GM23248 (cell line): ENCODE measurements around the gene CIAPIN1. TPM values are rescaled to one million over a fixed set of nuclear protein-coding genes. Genes with fewer than 3 reads are reported as not detected.

Experiments
- DNase-seq: peaks from one replicate; pipeline ENCODE4 v3.0.0-alpha.2; 2015
- H2AFZ ChIP-seq: fragments of 200-600 bp; sonication (generic); 2 replicates; pipeline ENCODE4 v1.6.1; 2016; ENCODE audit warnings: antibody characterized with exemption
- H3F3A ChIP-seq: fragments of 200-600 bp; sonication (generic); 2 replicates; pipeline ENCODE4 v1.6.1; 2016; ENCODE audit warnings: mild to moderate bottlenecking, antibody characterized with exemption, mixed run types; ENCODE audit not compliant: insufficient read depth
- H3K27ac ChIP-seq: fragments of 200-600 bp; sonication (generic); 2 replicates; pipeline ENCODE4 v1.5.1; 2016; ENCODE audit warnings: mild to moderate bottlenecking
- H3K27me3 ChIP-seq: fragments of 200-600 bp; sonication (generic); replicated peaks from 2 replicates; pipeline ENCODE4 v1.6.1; 2016; ENCODE audit warnings: mild to moderate bottlenecking; ENCODE audit not compliant: insufficient read depth
- H3K36me3 ChIP-seq: fragments of 200-600 bp; sonication (generic); 2 replicates; pipeline ENCODE4 v1.6.1; 2016; ENCODE audit warnings: low read depth, mild to moderate bottlenecking
- H3K4me1 ChIP-seq: fragments of 200-600 bp; sonication (generic); 2 replicates; pipeline ENCODE4 v1.6.1; 2016; ENCODE audit warnings: mild to moderate bottlenecking; ENCODE audit not compliant: insufficient read depth
- H3K4me2 ChIP-seq: fragments of 200-600 bp; sonication (generic); one replicate; pipeline ENCODE4 v1.6.1; 2016; ENCODE audit warnings: mild to moderate bottlenecking; ENCODE audit not compliant: unreplicated experiment
- H3K4me3 ChIP-seq: fragments of 200-600 bp; sonication (generic); 2 replicates; pipeline ENCODE4 v1.5.1; 2016; ENCODE audit warnings: mild to moderate bottlenecking
- H3K79me2 ChIP-seq: fragments of 200-600 bp; sonication (generic); 2 replicates; pipeline ENCODE4 v1.6.1; 2016; ENCODE audit warnings: mild to moderate bottlenecking; ENCODE audit not compliant: insufficient read depth
- H3K9ac ChIP-seq: fragments of 200-600 bp; sonication (generic); 2 replicates; pipeline ENCODE4 v1.6.1; 2016; ENCODE audit warnings: mild to moderate bottlenecking
- H3K9me2 ChIP-seq: fragments of 200-600 bp; sonication (generic); 2 replicates; pipeline ENCODE4 v1.6.1; 2016; ENCODE audit warnings: mixed run types, mild to moderate bottlenecking, moderate library complexity; ENCODE audit not compliant: insufficient read depth
- H3K9me3 ChIP-seq: fragments of 200-600 bp; sonication (generic); one replicate; pipeline ENCODE4 v1.6.1; 2017; ENCODE audit warnings: low read depth
- H4K20me1 ChIP-seq: fragments of 200-600 bp; sonication (generic); 2 replicates; pipeline ENCODE4 v1.6.0; 2016; ENCODE audit not compliant: insufficient read depth
- EZH2 ChIP-seq: fragments of 200-600 bp; sonication (generic); IDR thresholded peaks from 2 replicates; pipeline ENCODE4 v1.6.1; 2018; ENCODE audit warnings: antibody characterized with exemption, mild to moderate bottlenecking; ENCODE audit not compliant: insufficient read depth, poor library complexity, severe bottlenecking
- EZH2phosphoT487 ChIP-seq: fragments of 200-600 bp; sonication (generic); IDR thresholded peaks from 2 replicates; pipeline ENCODE4 v1.6.1; 2018; ENCODE audit warnings: antibody characterized with exemption, moderate library complexity, mild to moderate bottlenecking, low read depth; ENCODE audit not compliant: insufficient read depth
- WGBS, 2 experiments: methylation state at CpG; one replicate each; pipeline ENCODE4 v1.1.6; 2015 to 2017; ENCODE audit warnings: low lambda C conversion rate in 2 of 2, low coverage in 1 of 2; ENCODE audit errors: missing lambda C conversion rate in 2 of 2; 5-methylcytosine and 5-hydroxymethylcytosine counted together
- in situ Hi-C: fragments of 300-500 bp; cut with MboI; formaldehyde crosslinking; loops from 2 replicates; pipeline ENCODE4 v1.15.0; 2020
- polyA plus RNA-seq: library from polyadenylated mRNA; unstranded; fragments of >200 nt; fragmentation: Nextera tagmentation; extraction: Ambion mirVana; gene quantifications from 2 replicates; pipeline ENCODE4 v1.2.1, GENCODE V29; 2016
- total RNA-seq: library from RNA; depleted of rRNA; stranded (reverse); fragments of >200 nt; shearing (Covaris generic); gene quantifications from 2 replicates; pipeline ENCODE4 v1.2.3, GENCODE V29; 2014

The CIAPIN1 gene
- total and polyA plus RNA-seq, 2 experiments from 2014 or later = 35.7 to 45.1 TPM

- in situ Hi-C loops = no loop called here
- peak; percentile 36 for DNase-seq
- Histone ChIP-seq H3K9me2 (no peaks in the 10 kb centered on the region), H3K4me3 (no peak overlapping the region), H3K4me2 (no peak overlapping the region), H3K36me3 (peaks cover 39% of the 10 kb centered on the region), H4K20me1 (no peaks in the 10 kb centered on the region), H3K79me2 (peaks cover 30% of the 10 kb centered on the region), H3K27ac (no peak overlapping the region), H3F3A (peaks cover 43% of the 10 kb centered on the region), H3K9ac (no peak overlapping the region), H3K27me3 (no peaks in the 10 kb centered on the region), H2AFZ (no peak overlapping the region), H3K4me1 (peaks cover 5% of the 10 kb centered on the region; the same call in 1 of the 2 replicates), H3K9me3 (no peaks in the 10 kb centered on the region)
- no peak for TF ChIP-seq EZH2
- no peak for TF ChIP-seq EZH2phosphoT487
- WGBS, 2 experiments = 62 to 67% methylated on average over 10 of the region's 10 CpGs
Measured at GRCh38 chr16:57471852-57472664, 24.9 kb upstream of the CIAPIN1 start.

GRCh38 chr16:57471209-57471608 is 24.0 kb upstream of the CIAPIN1 start:
- H4K20me1 ChIP-seq = no peaks in the 10 kb centered on the region
- 94 to 100% methylated on average over 1 of the region's 1 CpG for WGBS, 2 experiments
- no peak for TF ChIP-seq EZH2phosphoT487
- TF ChIP-seq EZH2 = no peak
- no peaks in the 10 kb centered on the region for H3K9me2 ChIP-seq
- no peak overlapping the region for H3K4me2 ChIP-seq
- no peaks in the 10 kb centered on the region for H3K27me3 ChIP-seq
- H3K9ac ChIP-seq = no peak overlapping the region
- peaks cover 42% of the 10 kb centered on the region for H3K36me3 ChIP-seq
- H2AFZ ChIP-seq = no peak overlapping the region
- in situ Hi-C loops = no loop called here
- peaks cover 29% of the 10 kb centered on the region for H3K79me2 ChIP-seq
- no peak for DNase-seq
- H3K4me3 ChIP-seq = no peak overlapping the region
- H3K4me1 ChIP-seq = peaks cover 5% of the 10 kb centered on the region; the same call in 1 of the 2 replicates
- no peak overlapping the region for H3K27ac ChIP-seq
- H3F3A ChIP-seq = peaks cover 43% of the 10 kb centered on the region
- H3K9me3 ChIP-seq = no peaks in the 10 kb centered on the region

DNA sequence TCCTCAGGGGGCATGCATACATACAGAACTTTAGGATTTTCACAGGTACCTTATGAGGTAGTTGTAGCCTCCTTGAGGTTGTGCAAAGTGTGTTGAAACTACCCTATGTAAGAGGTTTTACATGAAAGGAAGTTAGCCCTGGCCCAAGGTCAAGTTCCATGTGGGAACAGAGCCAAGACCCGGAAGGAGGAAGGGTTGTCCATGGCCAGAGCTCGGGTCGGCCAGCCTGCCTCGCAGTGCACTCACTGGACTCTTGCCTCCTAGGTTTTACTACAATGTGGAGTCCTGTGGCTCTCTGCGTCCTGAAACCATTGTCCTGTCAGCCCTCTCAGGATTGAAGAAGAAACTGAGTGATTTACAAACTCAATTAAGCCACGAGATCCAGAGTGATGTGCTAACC is 23.5 kb upstream of the CIAPIN1 start:
- no peaks in the 10 kb centered on the region for H3K9me3 ChIP-seq
- no peak overlapping the region for H3K27ac ChIP-seq
- H3K27me3 ChIP-seq = no peaks in the 10 kb centered on the region
- H4K20me1 ChIP-seq = no peaks in the 10 kb centered on the region
- WGBS, 2 experiments = 34 to 43% methylated on average over 6 of the region's 6 CpGs
- H3K4me2 ChIP-seq = no peak overlapping the region
- H3F3A ChIP-seq = peaks cover 43% of the 10 kb centered on the region
- in situ Hi-C loops = no loop called here
- TF ChIP-seq EZH2 (no peak), EZH2phosphoT487 (no peak)
- DNase-seq = no peak
- no peaks in the 10 kb centered on the region for H3K9me2 ChIP-seq
- H3K9ac ChIP-seq = no peak overlapping the region
- H2AFZ ChIP-seq = no peak overlapping the region
- peaks cover 29% of the 10 kb centered on the region for H3K79me2 ChIP-seq
- no peak overlapping the region for H3K4me3 ChIP-seq
- peaks cover 47% of the 10 kb centered on the region for H3K36me3 ChIP-seq
- peaks cover 5% of the 10 kb centered on the region; the same call in 1 of the 2 replicates for H3K4me1 ChIP-seq

DNA sequence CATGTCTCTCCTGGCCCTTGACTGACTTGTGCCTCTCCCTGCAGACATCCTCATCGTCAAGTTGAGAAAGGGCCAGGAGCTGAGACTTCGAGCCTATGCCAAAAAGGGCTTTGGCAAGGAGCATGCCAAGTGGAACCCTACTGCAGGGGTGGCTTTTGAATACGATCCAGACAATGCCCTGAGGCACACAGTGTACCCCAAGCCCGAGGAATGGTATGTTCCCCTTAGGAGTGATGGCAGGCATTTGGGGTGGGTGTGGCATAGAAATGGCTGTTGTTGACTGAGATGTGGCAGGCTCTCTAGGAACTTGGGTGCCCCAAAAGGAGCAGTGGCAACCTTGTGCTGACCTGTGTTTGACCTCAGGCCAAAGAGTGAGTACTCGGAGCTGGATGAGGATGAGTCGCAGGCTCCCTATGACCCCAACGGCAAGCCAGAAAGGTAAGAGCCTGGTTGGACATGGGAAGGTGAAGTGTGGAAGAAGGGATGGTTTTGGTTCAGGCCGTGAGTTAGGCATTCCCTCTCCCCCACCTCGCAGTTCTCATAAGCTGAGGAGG is 22.8 kb upstream of the CIAPIN1 start:
- Histone ChIP-seq H3K9me2 (no peaks in the 10 kb centered on the region), H3K36me3 (peaks cover 52% of the 10 kb centered on the region), H3F3A (peaks cover 43% of the 10 kb centered on the region), H3K27me3 (no peaks in the 10 kb centered on the region), H3K4me3 (no peak overlapping the region), H3K79me2 (peaks cover 36% of the 10 kb centered on the region), H3K4me2 (no peak overlapping the region), H3K27ac (no peak overlapping the region), H3K9ac (no peak overlapping the region), H3K4me1 (peaks cover 5% of the 10 kb centered on the region; the same call in 1 of the 2 replicates), H2AFZ (no peak overlapping the region), H4K20me1 (no peaks in the 10 kb centered on the region; the same call in 1 of the 2 replicates), H3K9me3 (no peaks in the 10 kb centered on the region)
- TF ChIP-seq EZH2phosphoT487 (no peak), EZH2 (no peak)
- in situ Hi-C loops = no loop called here
- 78 to 81% methylated on average over 9 of the region's 9 CpGs for WGBS, 2 experiments
- DNase-seq = no peak
